ENCODE measurements around the gene BMERB1. TPM values are rescaled to one million over a fixed set of nuclear protein-coding genes. Genes with fewer than 3 reads are reported as not detected.

The BMERB1 gene
- total and polyA plus RNA-seq, 2 experiments from 2014 or later: 17.3 to 28.1 TPM

GRCh38 chr16:15559176-15559575, 124.8 kb downstream of the BMERB1 start:
- no peak overlapping the region for H3K4me2 ChIP-seq
- DNase-seq (ENCODE audit: low spot score) (no peak), ATAC-seq (no peak)
- H3K9me2 ChIP-seq (ENCODE audit: insufficient read depth): no peaks in the 10 kb centered on the region
- no peaks in the 10 kb centered on the region for H3K79me2 ChIP-seq (replicated peaks; ENCODE audit: insufficient read depth)
- TF ChIP-seq POLR2AphosphoS5 (IDR thresholded peaks at IDR 0.05; ENCODE audit: low read depth): no peak
- TF ChIP-seq NANOG (IDR thresholded peaks at IDR 0.05; ENCODE audit: borderline replicate concordance): no peak
- TF ChIP-seq STAT1 (IDR thresholded peaks at IDR 0.05; ENCODE audit: unreplicated experiment): no peak
- TF ChIP-seq CREB1 (CRISPR knock-in tag; IDR thresholded peaks at IDR 0.05; ENCODE audit: low read depth): no peak
- TF ChIP-seq ZNF114 (CRISPR knock-in tag; IDR thresholded peaks at IDR 0.05): no peak
- TF ChIP-seq ETS1 (IDR thresholded peaks at IDR 0.05): no peak
- no peak for TF ChIP-seq REST (IDR thresholded peaks at IDR 0.05; ENCODE audit: unreplicated experiment)
- no peak for TF ChIP-seq EZH2phosphoT487 (IDR thresholded peaks at IDR 0.05; ENCODE audit: unreplicated experiment)
- TF ChIP-seq ZNF462 (CRISPR knock-in tag; IDR thresholded peaks at IDR 0.05): no peak
- no peak for TF ChIP-seq JUNB (IDR thresholded peaks at IDR 0.05; ENCODE audit: unreplicated experiment)
- no peak for TF ChIP-seq ZNF331 (CRISPR knock-in tag; IDR thresholded peaks at IDR 0.05; ENCODE audit: low read depth)
- TF ChIP-seq EZH2 (IDR thresholded peaks at IDR 0.05; ENCODE audit: low read depth, unreplicated experiment): no peak
- no peak overlapping the region for H2AFZ ChIP-seq
- H3K4me3 Mint-ChIP-seq: no peak overlapping the region
- no peaks in the 10 kb centered on the region for H3F3A ChIP-seq (replicated peaks; ENCODE audit: low read depth)
- no peaks in the 10 kb centered on the region; the same call in 1 of the 2 replicates for H4K20me1 ChIP-seq (replicated peaks; ENCODE audit: insufficient read depth)
- no peaks in the 10 kb centered on the region for H3K27me3 ChIP-seq (ENCODE audit: insufficient read depth)
- H3K4me1 Mint-ChIP-seq: peaks cover 15% of the 10 kb centered on the region
- H3K27ac Mint-ChIP-seq: no peak overlapping the region
- H3K4me1 ChIP-seq (ENCODE audit: insufficient read depth): peaks cover 5% of the 10 kb centered on the region; the same call in 1 of the 2 replicates
- no peak overlapping the region for H3K27ac ChIP-seq (ENCODE audit: low read depth)
- no peaks in the 10 kb centered on the region; the same call in 2 of the 3 replicates for H3K36me3 Mint-ChIP-seq (ENCODE audit: low read depth)
- no peak overlapping the region for H3K4me3 ChIP-seq
- H3K9me3 Mint-ChIP-seq: no peaks in the 10 kb centered on the region
- no peaks in the 10 kb centered on the region for H3K36me3 ChIP-seq (ENCODE audit: insufficient read depth)
- H3K27me3 Mint-ChIP-seq (ENCODE audit: insufficient read depth, low read depth, poor library complexity): peaks cover 2% of the 10 kb centered on the region
